Mesodermal cell (in vitro differentiated cells): ENCODE measurements around the gene ZNF564. TPM values are rescaled to one million over a fixed set of nuclear protein-coding genes. Genes with fewer than 3 reads are reported as not detected.
"Not testable (repeated sequence)": the region's sequence is repeated elsewhere in the genome, so short reads cannot be mapped to it uniquely, and the experiment has no call there.

Experiments
- H3K27ac ChIP-seq: 2 replicates; pipeline ENCODE4 v1.7.0; 2013; ENCODE audit warnings: mild to moderate bottlenecking, low read depth, low read length, moderate library complexity; ENCODE audit not compliant: severe bottlenecking
- H3K36me3 ChIP-seq: 2 replicates; pipeline ENCODE4 v1.7.1; 2013; ENCODE audit warnings: mild to moderate bottlenecking, low read length, moderate library complexity; ENCODE audit not compliant: control insufficient read depth, insufficient read depth
- H3K4me1 ChIP-seq: one replicate; pipeline ENCODE4 v1.7.1; 2013; ENCODE audit warnings: mild to moderate bottlenecking, low read length; ENCODE audit not compliant: insufficient read depth, control insufficient read depth, poor library complexity, severe bottlenecking
- H3K4me3 ChIP-seq: 2 replicates; pipeline ENCODE4 v1.7.0; 2013; ENCODE audit warnings: low read length, control low read depth, mild to moderate bottlenecking; ENCODE audit not compliant: insufficient read depth, poor library complexity, severe bottlenecking; ENCODE audit errors: extremely low read depth
- H3K9me3 ChIP-seq: 2 replicates; pipeline ENCODE4 v1.7.1; 2013; ENCODE audit warnings: mild to moderate bottlenecking, low read length, moderate library complexity; ENCODE audit not compliant: control insufficient read depth
- WGBS, 2 experiments: methylation state at CpG; one replicate each; pipeline ENCODE4 v1.1.5; 2013; ENCODE audit warnings: missing lambda C conversion rate in 2 of 2; ENCODE audit not compliant: insufficient coverage in 2 of 2; 5-methylcytosine and 5-hydroxymethylcytosine counted together
- polyA plus RNA-seq, 2 experiments: library from polyadenylated mRNA; stranded (reverse); fragments of 50-300 nt; gene quantifications; one replicate each; pipeline ENCODE4 v1.2.3, GENCODE V29; 2013

Gene ZNF564
- polyA plus RNA-seq (2013, experiment 1 of 2) = 6.5 TPM
- polyA plus RNA-seq (2013, experiment 2 of 2) = 6.5 TPM

DNA sequence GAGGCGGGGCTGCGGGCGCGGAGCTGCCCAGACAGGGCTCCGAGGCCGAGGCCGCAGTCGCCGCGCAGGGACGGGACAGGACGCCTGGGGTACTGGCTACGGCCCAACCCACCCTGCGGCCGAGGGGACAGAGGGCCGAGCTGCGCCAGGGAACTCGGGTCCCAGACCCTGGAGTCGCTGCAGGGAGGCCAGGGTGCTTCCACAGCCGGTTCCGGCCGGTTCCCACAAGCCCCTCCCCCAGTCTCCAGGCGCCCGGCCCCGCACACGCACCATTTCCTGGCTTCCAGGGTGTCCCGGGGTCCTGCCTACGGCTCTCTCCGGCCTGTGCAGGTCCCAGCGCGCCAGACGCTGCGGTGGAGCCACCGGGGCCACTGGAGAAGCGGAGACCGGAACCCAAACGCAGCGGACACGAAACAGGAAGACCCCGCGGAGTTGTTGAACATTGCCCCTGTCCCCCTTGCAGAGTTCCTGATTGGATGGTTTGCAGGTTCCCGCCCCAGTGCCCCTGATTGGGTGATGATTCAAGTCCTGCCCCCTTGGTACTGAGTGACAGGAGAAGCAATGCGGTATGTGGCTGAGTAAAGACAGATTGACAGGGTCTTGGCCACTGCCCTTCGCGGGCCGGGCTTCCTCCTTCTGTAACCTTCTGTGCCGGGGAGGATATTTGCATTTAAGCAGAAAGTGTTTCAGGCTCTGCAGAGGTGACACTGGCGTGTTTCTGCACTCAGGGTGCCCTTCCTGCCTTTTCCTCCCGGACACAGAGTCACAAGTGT, at the start of gene ZNF564:
Gene ZNF564, minus strand, starts transcription at position 423 of the 773 bp plus-strand sequence. Its CDS starts 150 bp downstream, at position 273.
- Histone ChIP-seq H3K27ac (peak within 1 kb of the TSS; percentile 98), H3K4me3 (peak within 1 kb of the TSS; percentile 81), H3K36me3 (peaks cover 35% of the 10 kb centered on the region), H3K4me1 (no peaks in the 10 kb centered on the region), H3K9me3 (peaks cover 18% of the 10 kb centered on the region)
- 0% methylated on average over 44 to 45 of the region's 49 CpGs for WGBS, 2 experiments

DNA sequence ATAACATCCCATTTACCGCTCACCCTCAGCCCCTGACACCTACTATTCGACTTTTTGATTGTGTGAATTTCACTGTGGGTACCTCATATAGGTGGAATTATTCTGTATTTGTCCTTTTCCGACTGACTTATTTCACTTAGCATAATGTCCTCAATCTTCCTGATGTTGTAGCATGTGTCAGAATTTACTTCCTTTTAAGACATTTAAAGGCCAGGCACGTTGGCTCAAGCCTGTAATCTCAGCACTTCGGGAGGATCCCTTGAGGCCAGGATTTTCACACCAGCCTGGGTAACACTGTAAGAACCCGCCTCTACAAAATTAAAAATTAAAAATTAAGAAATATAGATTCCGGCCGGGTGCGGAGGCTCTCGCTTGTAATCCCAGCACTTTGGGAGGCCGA, 46.3 kb upstream of the ZNF564 start:
- Histone ChIP-seq H3K27ac (no peak overlapping the region), H3K36me3 (peaks cover 34% of the 10 kb centered on the region), H3K4me1 (no peaks in the 10 kb centered on the region), H3K4me3 (no peak overlapping the region), H3K9me3 (no peaks in the 10 kb centered on the region)
- 94 to 97% methylated on average over 5 to 8 of the region's 11 CpGs for WGBS, 2 experiments

DNA sequence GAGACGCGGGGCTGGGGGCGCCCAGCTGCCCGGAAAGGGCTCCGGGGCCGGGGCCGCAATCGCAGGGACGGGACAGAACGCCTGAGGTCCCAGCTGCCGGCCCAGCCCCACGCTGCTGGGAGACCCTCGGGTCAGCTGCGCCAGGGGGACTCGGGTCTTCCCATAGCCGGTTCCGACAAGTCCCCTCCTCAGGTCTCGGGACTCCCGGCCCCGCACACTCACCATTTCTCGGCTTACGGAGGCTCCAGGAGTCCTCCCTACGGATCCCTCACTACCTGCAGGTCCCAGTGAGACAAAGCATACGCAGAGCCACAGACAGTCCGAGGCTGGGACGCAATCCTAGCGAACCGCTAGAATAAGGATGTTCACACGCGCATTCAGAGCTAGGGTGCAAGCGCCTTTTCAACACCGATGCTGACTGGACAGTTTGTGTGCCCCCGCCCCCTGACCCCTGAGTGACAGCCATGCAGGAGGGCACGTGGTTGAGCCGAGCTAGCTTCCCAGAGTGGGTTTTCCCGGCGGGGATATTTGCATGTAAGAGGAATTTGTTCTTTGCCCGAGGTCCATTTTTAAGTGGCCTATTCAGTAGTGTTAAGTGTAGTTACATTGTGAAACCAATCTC, 45.8 kb upstream of the ZNF564 start:
- Histone ChIP-seq H3K4me1 (no peaks in the 10 kb centered on the region), H3K36me3 (peaks cover 29% of the 10 kb centered on the region), H3K4me3 (no peak overlapping the region), H3K27ac (no peak overlapping the region), H3K9me3 (no peaks in the 10 kb centered on the region)
- WGBS, 2 experiments = 69 to 73% methylated on average over 34 to 38 of the region's 38 CpGs

DNA sequence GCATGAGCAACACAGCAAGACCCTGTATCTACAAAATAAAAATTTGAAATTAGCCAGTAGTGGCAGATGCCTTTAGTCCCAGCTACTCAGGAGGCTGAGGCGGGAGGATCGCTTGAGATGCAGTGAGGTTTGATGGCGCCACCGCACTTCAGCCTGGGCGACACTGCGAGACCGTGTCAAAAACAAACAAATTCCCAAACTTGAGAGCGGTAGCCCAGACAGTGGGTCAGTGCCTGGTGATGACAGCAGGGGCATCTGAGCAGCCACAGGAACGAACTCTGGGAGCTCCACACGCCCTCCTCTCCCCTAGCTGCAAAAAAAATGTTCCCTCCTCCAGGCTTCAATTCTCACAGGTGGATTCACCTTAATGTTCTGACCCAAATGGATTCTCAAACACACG, 45.2 kb upstream of the ZNF564 start:
- Histone ChIP-seq H3K4me3 (no peak overlapping the region), H3K9me3 (no peaks in the 10 kb centered on the region), H3K27ac (no peak overlapping the region), H3K36me3 (peaks cover 24% of the 10 kb centered on the region), H3K4me1 (no peaks in the 10 kb centered on the region)
- 70 to 86% methylated on average over 9 to 11 of the region's 11 CpGs for WGBS, 2 experiments

DNA sequence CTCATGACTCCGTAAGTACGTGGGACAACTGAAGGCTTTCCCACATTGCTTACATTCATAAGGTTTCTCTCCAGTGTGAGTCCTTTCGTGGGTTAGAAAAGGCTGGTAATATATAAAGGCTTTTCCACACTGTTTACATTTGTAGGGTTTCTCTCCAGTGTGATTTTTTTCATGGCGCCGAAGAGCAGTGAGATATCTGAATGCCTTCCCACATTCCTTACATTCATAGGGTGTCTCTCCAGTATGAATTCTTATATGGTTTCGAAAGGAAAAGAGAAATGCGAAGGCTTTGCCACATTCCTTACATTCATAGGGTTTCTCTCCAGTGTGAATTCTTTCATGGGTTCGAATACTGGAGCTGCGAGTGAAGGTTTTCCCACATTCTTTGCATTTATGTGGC, 29.8 kb upstream of the ZNF564 start:
- Histone ChIP-seq H3K36me3 (peaks cover 64% of the 10 kb centered on the region), H3K4me3 (no peak overlapping the region), H3K27ac (peak overlapping the region; percentile 43), H3K9me3 (peaks cover 52% of the 10 kb centered on the region), H3K4me1 (peaks cover 3% of the 10 kb centered on the region)
- WGBS, 2 experiments = 93 to 100% methylated on average over 2 to 3 of the region's 9 CpGs

DNA sequence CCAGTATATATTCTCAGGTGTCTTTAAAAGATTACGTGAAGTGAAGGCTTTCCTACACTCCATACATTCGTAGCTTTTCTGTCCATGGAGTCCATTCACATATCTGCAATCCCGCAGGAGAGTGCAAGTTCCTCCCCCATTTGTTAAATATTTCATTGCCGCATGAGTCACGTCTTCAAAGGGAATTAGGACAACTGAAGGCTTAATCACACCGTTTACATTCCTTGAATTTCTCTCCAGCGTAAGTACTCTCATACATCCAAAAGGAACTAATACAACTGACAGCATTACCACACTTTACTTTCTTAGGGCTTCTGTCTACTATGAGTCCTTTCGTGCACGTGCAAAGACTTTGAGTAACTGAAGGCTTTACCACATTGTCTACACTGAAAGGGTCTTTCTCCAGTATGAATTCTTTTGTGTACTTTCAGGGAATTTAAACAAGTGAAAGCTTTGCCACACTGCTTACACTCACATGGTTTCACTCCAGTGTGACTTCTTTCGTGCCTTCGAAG, 29.0 kb upstream of the ZNF564 start:
- peak overlapping the region; percentile 43 for H3K27ac ChIP-seq
- H3K36me3 ChIP-seq = peaks cover 64% of the 10 kb centered on the region
- H3K9me3 ChIP-seq = peaks cover 56% of the 10 kb centered on the region
- no peak overlapping the region for H3K4me3 ChIP-seq
- H3K4me1 ChIP-seq = no peaks in the 10 kb centered on the region
- WGBS, 2 experiments = 96% methylated on average over 8 to 11 of the region's 11 CpGs

DNA sequence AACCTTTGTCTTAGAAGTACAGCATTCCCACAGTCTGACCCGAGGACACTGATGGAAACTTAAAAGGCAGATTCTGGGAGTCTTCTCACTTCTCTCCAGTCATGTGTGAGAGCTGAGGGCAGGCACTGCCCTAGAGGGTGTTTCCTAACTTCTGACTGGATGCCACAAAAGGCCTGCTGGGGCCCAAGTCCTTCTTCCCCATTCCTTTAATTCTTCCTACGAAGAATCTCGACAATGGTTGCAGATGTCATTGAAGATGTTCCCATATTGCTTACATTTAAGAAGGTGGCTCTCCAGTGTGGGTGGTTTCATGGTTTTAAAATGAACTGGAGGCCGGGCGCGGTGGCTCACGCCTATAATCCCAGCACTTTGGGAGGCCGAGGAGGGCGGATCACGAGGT, 27.4 kb upstream of the ZNF564 start:
- peaks cover 59% of the 10 kb centered on the region for H3K36me3 ChIP-seq
- peaks cover 43% of the 10 kb centered on the region for H3K9me3 ChIP-seq
- no peaks in the 10 kb centered on the region for H3K4me1 ChIP-seq
- H3K27ac ChIP-seq = no peak overlapping the region
- no peak overlapping the region for H3K4me3 ChIP-seq
- WGBS, 2 experiments = 88 to 96% methylated on average over 1 to 7 of the region's 10 CpGs

DNA sequence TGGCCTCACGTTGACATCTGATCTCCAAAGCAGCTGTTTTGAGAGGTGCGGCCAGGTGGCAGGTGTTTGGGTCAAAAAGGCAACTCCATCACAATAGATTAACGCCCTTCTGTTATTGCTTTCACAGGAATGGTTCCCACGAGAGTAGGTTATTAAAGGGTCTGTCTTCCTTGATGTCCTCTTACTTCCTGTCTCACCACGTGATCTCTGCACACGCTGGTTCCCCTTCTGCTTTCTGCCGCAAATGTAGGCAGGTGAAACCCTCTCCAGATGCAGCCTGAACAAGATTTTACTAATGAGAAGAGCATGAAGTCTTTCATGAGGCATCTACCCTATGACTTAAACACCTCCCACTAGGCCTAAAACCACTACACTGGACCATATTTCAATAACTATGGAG, 22.8 kb upstream of the ZNF564 start:
- Histone ChIP-seq H3K4me3 (no peak overlapping the region), H3K4me1 (no peaks in the 10 kb centered on the region), H3K9me3 (peaks cover 9% of the 10 kb centered on the region), H3K36me3 (peaks cover 17% of the 10 kb centered on the region), H3K27ac (no peak overlapping the region)
- 91 to 100% methylated on average over 1 to 5 of the region's 7 CpGs for WGBS, 2 experiments

DNA sequence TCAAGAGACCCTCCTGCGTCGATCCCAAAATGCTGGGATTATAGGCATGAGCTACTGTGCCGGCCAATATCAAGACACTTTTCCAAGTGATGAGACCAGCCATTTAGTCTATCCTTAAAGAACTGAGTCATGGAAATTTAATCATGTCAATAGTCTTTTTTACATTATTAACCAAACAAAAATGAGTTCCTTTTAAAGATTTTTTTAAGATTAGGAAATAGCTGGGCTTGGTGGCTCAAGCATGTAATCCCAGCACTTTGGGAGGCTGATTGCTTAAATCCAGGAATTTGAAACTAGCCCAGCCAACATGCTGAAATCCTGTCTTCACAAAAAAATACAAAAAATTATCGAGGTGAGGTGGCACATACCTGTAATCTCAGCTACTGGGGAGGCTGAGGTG, 16.7 kb upstream of the ZNF564 start:
- Histone ChIP-seq H3K4me3 (no peak overlapping the region), H3K27ac (no peak overlapping the region)
- WGBS, 2 experiments = 81 to 92% methylated on average over 3 of the region's 4 CpGs

DNA sequence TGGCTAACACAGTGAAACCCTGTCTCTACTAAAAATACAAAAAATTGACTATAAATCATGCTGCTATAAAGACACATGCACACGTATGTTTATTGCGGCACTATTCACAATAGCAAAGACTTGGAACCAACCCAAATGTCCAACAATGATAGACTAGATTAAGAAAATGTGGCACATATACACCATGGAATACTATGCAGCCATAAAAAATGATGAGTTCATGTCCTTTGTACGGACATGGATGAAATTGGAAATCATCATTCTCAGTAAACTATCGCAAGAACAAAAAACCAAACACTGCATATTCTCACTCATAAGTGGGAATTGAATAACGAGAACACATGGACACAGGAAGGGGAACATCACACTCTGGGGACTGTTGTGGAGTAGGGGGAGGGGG, 15.1 kb upstream of the ZNF564 start:
- not testable (repeated sequence) for H3K9me3 ChIP-seq, H3K4me3 ChIP-seq, H3K36me3 ChIP-seq, H3K4me1 ChIP-seq, H3K27ac ChIP-seq
- WGBS, 2 experiments = no CpG with 5 or more reads among the region's 5 CpGs

More for the DNA sequence above, 16.7 kb upstream of the ZNF564 start:
- Histone ChIP-seq H3K36me3 (no peaks in the 10 kb centered on the region), H3K9me3 (no peaks in the 10 kb centered on the region), H3K4me1 (no peaks in the 10 kb centered on the region)
